Stomach (tissue), 9 donors: ENCODE data around the gene MAP6D1. TPM values are rescaled to one million over a fixed set of nuclear protein-coding genes. Genes with fewer than 3 reads are reported as not detected.

Source experiments
- DNase-seq, 2 donors: peaks; one replicate each; pipeline versions ENCODE4 v3.0.0 to v3.0.0-alpha.2; 2013 to 2019
- H3K27ac ChIP-seq, 5 donors: fragments of 200-600 bp in 4 of 5; sonication (generic) in 4 of 5; one replicate each; pipeline ENCODE4 v1.5.1; 2013 to 2019; ENCODE audit warnings: mild to moderate bottlenecking in 1 of 5, moderate library complexity in 1 of 5
- H3K27me3 ChIP-seq, 3 donors: fragments of 200-600 bp; sonication (generic); one replicate each; pipeline ENCODE4 v1.5.1; 2017 to 2019; ENCODE audit warnings: mixed run types in 1 of 3
- H3K36me3 ChIP-seq, 4 donors: fragments of 200-600 bp; sonication (generic); 1 replicate in 3 of 4; 2 replicates in 1 of 4; pipeline ENCODE4 v1.5.1; 2016 to 2019
- H3K4me1 ChIP-seq, 4 donors: fragments of 200-600 bp; sonication (generic); one replicate each; pipeline ENCODE4 v1.5.1; 2016 to 2019
- H3K4me3 ChIP-seq, 4 donors: fragments of 200-600 bp; sonication (generic) in 3 of 4; one replicate each; pipeline ENCODE4 v1.5.1; 2016 to 2019; ENCODE audit warnings: mild to moderate bottlenecking in 1 of 4
- H3K9me3 ChIP-seq, 4 donors: fragments of 200-600 bp; sonication (generic); one replicate each; pipeline ENCODE4 v1.5.1; 2016 to 2019
- EP300 ChIP-seq: sonication (generic); formaldehyde crosslinking; IDR thresholded peaks from one replicate; pipeline ENCODE4 v1.6.1; 2017; ENCODE audit warnings: antibody characterized with exemption
- POLR2A ChIP-seq, 4 donors: fragments of 450-650 bp; IDR thresholded peaks; one replicate each; pipeline ENCODE4 v1.6.1; 2016; ENCODE audit warnings: antibody characterized with exemption in 4 of 4, control low read depth in 2 of 4, mild to moderate bottlenecking in 1 of 4, moderate library complexity in 1 of 4
- POLR2AphosphoS5 ChIP-seq, 3 donors: sonication (generic); formaldehyde crosslinking; IDR thresholded peaks; one replicate each; pipeline ENCODE4 v1.6.1; 2016; ENCODE audit warnings: antibody characterized with exemption in 3 of 3
- WGBS, 5 donors: extraction: QIAGEN DNeasy Blood & Tissue Kit in 3 of 5; methylation state at CpG; one replicate each; pipeline versions ENCODE4 v1.1.5 to v1.1.7; 2013 to 2018; 5-methylcytosine and 5-hydroxymethylcytosine counted together
- intact Hi-C: fragments of 100-400 bp; cut with DNase I; formaldehyde crosslinking; loops from one replicate; pipeline ENCODE4 v1.15.1; 2023; ENCODE audit warnings: low total_unique reads
- polyA plus RNA-seq, 3 donors: library from polyadenylated mRNA; stranded (reverse); fragments of 200-250 nt; gene quantifications; one replicate each; pipeline ENCODE4 v1.2.3, GENCODE V29; 2013
- total RNA-seq, 5 donors: library from RNA; depleted of rRNA; stranded (reverse); fragments of >200 nt; gene quantifications; one replicate each; pipeline versions ENCODE4 v1.1.0 to v1.2.3, GENCODE V29; 2014 to 2016
- TF ChIP-seq, protein P1 (sequence below), 7 experiments: fragments of 450-650 bp in 4 of 7; fragments of 200-600 bp in 3 of 7; sonication (generic) in 3 of 7; IDR thresholded peaks; one replicate each; pipeline ENCODE4 v1.5.1; 2016 to 2019; ENCODE audit warnings: antibody characterized with exemption in 7 of 7, control low read depth in 2 of 7, mild to moderate bottlenecking in 1 of 7
- donor health status: healthy with polysubstance abuse.
- donor health status: Bipolar disorder and iron deficiency.
- donor health status: healthy.

MAP6D1 gene
- total and polyA plus RNA-seq, 8 donors: 0.25 to 1.0 (median 0.58) TPM; not detected in 5

DNA sequence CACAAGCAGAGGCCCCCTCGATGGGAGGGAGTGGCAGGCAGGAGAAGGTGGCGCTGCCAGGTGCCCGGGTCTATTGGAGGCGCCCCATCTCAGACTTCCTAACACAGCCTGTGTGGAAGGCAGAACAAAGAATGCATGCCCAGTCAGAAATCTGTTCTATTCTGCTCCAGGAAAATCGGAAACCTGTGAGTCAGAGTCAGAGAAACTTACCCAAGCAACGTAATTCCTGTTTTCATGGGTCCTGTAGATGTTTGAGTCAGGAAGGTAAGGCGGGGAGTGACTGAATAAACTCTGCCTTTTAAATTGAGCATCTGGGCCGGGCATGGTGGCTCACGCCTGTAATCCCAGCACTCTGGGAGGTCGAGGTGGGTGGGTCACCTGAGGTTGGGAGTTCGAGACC, 13.7 kb downstream of the MAP6D1 start:
- intact Hi-C loops: no loop called here
- Histone ChIP-seq H3K4me1 (peaks cover 0 to 4% (median 0%) of the 10 kb centered on the region in 4 donors), H3K27ac (no peak overlapping the region), H3K9me3 (no peaks in the 10 kb centered on the region), H3K27me3 (no peaks in the 10 kb centered on the region), H3K4me3 (no peak overlapping the region), H3K36me3 (peaks cover 33 to 89% (median 70%) of the 10 kb centered on the region in 4 donors)
- no peak for DNase-seq
- WGBS, 5 donors: 88 to 92% (median 89%) methylated on average over 11 of the region's 11 CpGs
- TF ChIP-seq, protein P1, sequence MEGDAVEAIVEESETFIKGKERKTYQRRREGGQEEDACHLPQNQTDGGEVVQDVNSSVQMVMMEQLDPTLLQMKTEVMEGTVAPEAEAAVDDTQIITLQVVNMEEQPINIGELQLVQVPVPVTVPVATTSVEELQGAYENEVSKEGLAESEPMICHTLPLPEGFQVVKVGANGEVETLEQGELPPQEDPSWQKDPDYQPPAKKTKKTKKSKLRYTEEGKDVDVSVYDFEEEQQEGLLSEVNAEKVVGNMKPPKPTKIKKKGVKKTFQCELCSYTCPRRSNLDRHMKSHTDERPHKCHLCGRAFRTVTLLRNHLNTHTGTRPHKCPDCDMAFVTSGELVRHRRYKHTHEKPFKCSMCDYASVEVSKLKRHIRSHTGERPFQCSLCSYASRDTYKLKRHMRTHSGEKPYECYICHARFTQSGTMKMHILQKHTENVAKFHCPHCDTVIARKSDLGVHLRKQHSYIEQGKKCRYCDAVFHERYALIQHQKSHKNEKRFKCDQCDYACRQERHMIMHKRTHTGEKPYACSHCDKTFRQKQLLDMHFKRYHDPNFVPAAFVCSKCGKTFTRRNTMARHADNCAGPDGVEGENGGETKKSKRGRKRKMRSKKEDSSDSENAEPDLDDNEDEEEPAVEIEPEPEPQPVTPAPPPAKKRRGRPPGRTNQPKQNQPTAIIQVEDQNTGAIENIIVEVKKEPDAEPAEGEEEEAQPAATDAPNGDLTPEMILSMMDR (IDR thresholded peaks at IDR 0.05): no peak
- TF ChIP-seq POLR2AphosphoS5 (IDR thresholded peaks at IDR 0.05) (no peak), POLR2A (IDR thresholded peaks at IDR 0.05) (no peak), EP300 (no peak)

DNA sequence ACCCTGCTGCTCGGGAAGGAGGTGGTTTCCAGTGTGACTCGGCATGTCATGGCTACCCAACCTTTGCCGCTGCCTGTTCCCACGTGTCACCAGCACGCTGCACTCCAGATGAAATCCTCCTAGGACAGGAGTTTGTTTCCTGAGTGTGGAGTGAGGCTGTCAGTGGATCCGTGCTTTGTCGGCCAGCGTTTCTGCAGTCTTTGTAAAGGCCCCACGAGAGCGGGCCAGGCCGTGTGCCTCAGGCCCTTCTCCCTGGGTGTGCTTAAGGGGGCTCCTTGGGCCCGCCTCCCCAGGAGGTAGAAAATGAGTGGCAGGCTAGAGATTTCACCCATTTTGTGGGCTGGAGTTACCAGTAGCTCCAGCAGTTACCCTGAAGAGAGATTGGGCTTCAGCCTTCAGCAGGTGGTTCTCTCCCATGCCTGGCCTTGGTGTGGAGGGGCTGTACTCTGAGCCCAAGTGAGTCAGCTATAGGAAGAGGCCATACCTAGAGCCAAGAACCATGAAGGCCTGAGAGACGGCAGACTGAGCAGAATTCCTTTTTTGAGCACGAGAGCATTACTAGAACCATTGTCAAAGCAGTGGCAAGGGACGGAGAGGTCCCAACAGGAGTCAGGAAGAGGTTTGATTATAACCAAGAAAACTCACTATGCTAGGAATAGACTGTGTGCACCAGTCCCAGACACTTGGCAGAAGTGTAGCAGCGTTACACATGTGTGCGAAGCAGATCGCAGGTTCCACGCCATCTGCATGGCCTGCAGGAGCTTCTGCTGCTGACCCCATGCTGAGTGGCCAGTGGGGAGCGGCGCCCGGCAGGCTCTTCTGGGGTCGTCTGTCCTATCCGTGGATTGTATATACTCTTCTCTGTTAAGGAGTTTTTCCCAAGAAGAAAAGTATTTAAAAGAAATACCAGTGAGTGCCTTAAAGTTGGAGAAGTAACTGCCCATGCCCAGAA, 14.5 kb downstream of the MAP6D1 start:
- peaks cover 0 to 4% (median 0%) of the 10 kb centered on the region in 4 donors for H3K4me1 ChIP-seq
- no peaks in the 10 kb centered on the region for H3K9me3 ChIP-seq
- intact Hi-C loops: no loop called here
- TF ChIP-seq, protein P1 (IDR thresholded peaks at IDR 0.05): no peak
- TF ChIP-seq POLR2A (IDR thresholded peaks at IDR 0.05) (no peak), POLR2AphosphoS5 (IDR thresholded peaks at IDR 0.05) (no peak), EP300 (no peak)
- H3K27ac ChIP-seq: no peak overlapping the region
- H3K27me3 ChIP-seq: no peaks in the 10 kb centered on the region
- H3K4me3 ChIP-seq: no peak overlapping the region
- DNase-seq: no peak
- peaks cover 34 to 89% (median 72%) of the 10 kb centered on the region in 4 donors for H3K36me3 ChIP-seq
- WGBS, 5 donors: 91 to 96% (median 94%) methylated on average over 13 to 24 of the region's 24 CpGs

DNA sequence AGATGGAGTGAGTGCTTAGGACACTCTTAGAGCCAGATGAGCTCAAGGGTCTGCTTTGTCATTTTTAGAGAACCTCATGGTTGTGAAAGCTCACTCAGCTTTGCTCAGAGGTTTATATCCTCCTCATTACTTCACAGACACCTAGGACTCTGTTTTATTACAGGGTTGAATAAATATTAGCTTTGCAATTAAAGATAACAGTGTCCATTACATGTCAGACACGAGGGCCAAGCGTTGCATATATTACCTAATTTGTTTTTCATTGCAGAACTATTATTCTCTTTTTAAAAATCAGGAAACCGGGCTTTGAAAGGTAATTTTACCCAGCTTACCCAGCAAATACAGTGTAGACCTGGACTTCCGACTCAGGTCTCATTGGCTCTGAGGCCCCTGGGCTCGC, 16.1 kb downstream of the MAP6D1 start:
- whole genome bisulfite sequencing, 5 donors: 51 to 75% (median 59%) methylated on average over 5 of the region's 5 CpGs
- intact Hi-C loops: no loop called here
- DNase-seq: no peak
- H3K4me3 ChIP-seq: no peak overlapping the region
- H3K36me3 ChIP-seq: peaks cover 39 to 92% (median 86%) of the 10 kb centered on the region in 4 donors
- H3K4me1 ChIP-seq: peaks cover 0 to 4% (median 0%) of the 10 kb centered on the region in 4 donors
- H3K9me3 ChIP-seq: no peaks in the 10 kb centered on the region
- no peaks in the 10 kb centered on the region for H3K27me3 ChIP-seq
- TF ChIP-seq EP300: no peak
- TF ChIP-seq POLR2A (IDR thresholded peaks at IDR 0.05): no peak
- TF ChIP-seq, protein P1 (IDR thresholded peaks at IDR 0.05): no peak
- TF ChIP-seq POLR2AphosphoS5 (IDR thresholded peaks at IDR 0.05): no peak
- no peak overlapping the region for H3K27ac ChIP-seq

DNA sequence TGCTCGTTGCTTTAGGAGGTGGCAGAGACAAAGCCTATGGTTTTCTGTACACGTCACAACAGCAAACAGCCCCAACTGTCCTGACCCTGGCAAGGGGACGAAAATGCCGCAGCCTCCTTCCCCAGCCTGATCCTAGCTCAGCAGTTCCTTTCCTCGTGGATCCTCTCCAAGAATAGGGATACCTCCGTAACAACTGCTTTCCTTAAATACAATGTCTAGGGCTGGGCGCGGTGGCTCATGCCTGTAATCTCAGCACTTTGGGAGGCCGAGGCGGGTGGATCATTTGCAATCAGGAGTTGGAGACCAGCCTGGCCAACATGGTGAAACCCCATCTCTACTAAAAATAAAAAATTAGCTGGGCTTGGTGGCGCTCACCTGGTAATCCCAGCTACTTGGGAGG, 17.0 kb downstream of the MAP6D1 start:
- intact Hi-C loops: no loop called here
- TF ChIP-seq, protein P1 (IDR thresholded peaks at IDR 0.05): no peak
- TF ChIP-seq POLR2AphosphoS5 (IDR thresholded peaks at IDR 0.05): no peak
- TF ChIP-seq EP300: no peak
- no peak for TF ChIP-seq POLR2A (IDR thresholded peaks at IDR 0.05)
- no peaks in the 10 kb centered on the region for H3K9me3 ChIP-seq
- no peaks in the 10 kb centered on the region for H3K27me3 ChIP-seq
- no peak overlapping the region for H3K4me3 ChIP-seq
- 94 to 97% (median 96%) methylated on average over 11 of the region's 11 CpGs for WGBS, 5 donors
- peaks cover 44 to 99% (median 94%) of the 10 kb centered on the region in 4 donors for H3K36me3 ChIP-seq
- DNase-seq: no peak
- no peak overlapping the region for H3K27ac ChIP-seq
- H3K4me1 ChIP-seq: peaks cover 0 to 4% (median 0%) of the 10 kb centered on the region in 4 donors
